GM12865 (cell line): ENCODE data around the gene CYLD.

ENCODE experiments used
- DNase-seq: peaks from one replicate; pipeline ENCODE4 v3.0.0; 2010; ENCODE audit warnings: low read depth
- H3K4me3 ChIP-seq: 2 replicates; pipeline ENCODE4 v1.5.1; 2011; ENCODE audit warnings: mild to moderate bottlenecking, low read depth, low read length, control low read depth
- CTCF ChIP-seq: IDR thresholded peaks from 2 replicates; pipeline ENCODE4 v1.5.1; 2011; ENCODE audit warnings: low read length, control low read depth, low read depth, inconsistent platforms; ENCODE audit not compliant: insufficient read depth; ENCODE audit errors: missing control alignments

CYLD gene

DNA sequence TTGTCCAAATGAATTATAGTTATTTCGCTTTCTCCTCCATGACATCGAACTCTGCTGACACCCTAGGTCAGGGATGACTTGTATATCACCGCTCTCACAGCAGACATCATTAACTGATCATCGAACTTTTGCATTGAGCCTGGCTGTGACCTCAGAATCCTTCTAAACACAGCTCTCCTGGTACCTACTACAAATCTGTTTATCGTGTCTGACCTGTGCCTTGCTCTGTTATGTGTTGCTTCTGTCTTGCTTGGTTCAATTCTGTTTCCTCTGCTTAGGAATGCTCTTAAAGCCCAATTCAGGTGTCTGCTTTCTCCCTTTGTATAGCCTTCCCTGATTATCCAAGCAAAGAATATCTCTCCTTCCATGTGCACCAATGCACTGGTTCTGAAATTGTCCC lies 78.3 kb downstream of the CYLD start:
- no peak overlapping the region for H3K4me3 ChIP-seq
- TF ChIP-seq CTCF = no peak
- no peak for DNase-seq

DNA sequence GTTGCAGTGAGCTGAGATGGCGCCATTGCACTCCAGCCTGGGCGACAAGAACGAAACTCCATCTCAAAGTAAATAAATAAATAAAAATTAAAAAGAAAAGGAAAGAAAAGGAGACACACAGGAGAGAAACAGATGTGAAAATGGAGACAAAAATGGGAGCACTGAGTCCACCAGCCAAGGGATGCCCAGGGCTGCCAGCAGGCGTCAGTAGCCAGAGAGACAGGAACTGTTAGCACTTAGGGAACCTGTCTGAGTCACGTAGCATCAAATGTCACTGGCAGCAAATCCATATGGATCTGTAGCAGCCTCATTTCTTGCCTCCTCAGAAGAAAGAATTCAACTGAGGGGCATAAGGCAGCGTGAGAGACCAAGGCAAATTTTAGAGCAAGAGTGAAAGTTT lies 79.7 kb downstream of the CYLD start:
- no peak for DNase-seq
- TF ChIP-seq CTCF = no peak
- H3K4me3 ChIP-seq = no peak overlapping the region

GRCh38 chr16:50822671-50823070 lies 80.8 kb downstream of the CYLD start:
- no peak for DNase-seq
- no peak overlapping the region for H3K4me3 ChIP-seq
- TF ChIP-seq CTCF = no peak

DNA sequence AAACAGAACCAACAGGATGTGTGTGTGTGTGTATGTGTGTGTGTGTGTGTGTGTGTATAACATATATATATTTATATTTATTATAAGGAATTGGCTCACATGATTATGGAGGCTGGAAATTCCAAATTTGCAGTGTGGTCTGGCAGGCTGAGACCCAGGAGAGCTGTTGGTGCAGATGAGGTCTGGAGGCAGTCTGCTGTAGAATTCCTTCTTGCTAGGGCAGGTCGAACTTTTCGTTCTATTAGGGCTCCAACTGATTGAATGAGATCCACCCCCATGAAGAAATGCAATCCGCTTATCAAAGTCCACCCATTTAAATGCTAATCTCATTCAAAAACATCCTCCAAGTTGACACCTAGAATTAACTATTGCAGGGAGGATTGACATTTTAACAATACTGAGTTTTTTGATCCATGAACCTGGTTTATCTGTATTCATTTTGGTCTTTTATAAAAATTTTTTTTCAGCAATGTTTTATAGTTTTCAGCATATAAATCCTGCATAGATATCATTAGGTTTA lies 85.0 kb downstream of the CYLD start:
- no peak for DNase-seq

DNA sequence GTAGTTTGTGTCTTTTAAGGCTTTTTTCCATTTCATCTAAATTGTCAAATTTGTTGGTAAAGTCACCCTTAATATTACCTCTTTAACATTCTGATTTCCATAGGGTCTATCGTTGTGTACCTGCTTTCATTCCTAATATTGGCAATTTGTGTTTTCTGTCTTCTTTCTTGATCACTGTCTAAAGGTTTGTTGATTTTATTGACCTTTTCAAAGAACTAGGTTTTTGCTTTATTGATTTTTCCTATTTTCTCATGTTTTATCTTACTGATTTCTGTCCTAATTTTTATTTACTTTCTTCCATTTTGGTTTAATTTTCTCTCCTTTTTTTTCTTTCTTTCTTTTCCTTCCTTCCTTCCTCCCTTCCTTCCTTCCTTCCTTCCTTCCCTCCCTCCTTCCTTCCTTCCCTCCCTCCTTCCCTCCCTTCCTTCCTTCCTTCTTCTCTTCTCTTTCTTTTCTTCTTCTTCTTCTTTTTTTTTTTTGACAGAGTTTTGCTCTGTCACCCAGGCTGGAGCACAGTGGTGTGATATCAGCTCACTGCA lies 86.3 kb downstream of the CYLD start:
- no peak overlapping the region for H3K4me3 ChIP-seq
- no peak for DNase-seq
- no peak for TF ChIP-seq CTCF

More for the DNA sequence above, 85.0 kb downstream of the CYLD start:
- TF ChIP-seq CTCF = no peak
- no peak overlapping the region for H3K4me3 ChIP-seq

GRCh38 chr16:50830698-50831097 lies 88.8 kb downstream of the CYLD start:
- no peak for DNase-seq
- TF ChIP-seq CTCF = no peak
- H3K4me3 ChIP-seq = no peak overlapping the region

DNA sequence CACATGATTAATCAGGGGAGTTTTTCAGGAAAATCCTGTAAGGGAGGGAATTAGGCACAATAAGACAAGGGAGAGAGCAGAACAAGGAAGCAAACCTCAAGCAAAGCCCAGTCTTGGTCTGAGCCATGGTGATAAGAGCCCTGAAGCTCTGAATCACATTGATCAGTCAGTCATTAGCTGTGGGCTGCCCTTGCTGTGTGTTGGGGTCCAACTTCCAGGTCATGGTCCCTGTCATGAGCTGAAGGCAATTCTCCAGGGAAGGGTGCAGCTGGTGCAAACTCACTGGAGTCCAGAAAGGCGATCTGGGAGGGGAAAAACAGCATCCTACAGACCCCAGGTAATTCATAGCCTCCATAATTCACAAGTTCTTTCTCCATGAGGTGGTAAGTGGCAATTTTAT lies 89.9 kb downstream of the CYLD start:
- DNase-seq = no peak
- TF ChIP-seq CTCF = no peak

More for the DNA sequence above, 89.9 kb downstream of the CYLD start:
- no peak overlapping the region for H3K4me3 ChIP-seq
